Endodermal cell (in vitro differentiated cells): ENCODE results near the gene RNF224. TPM values are rescaled to one million over a fixed set of nuclear protein-coding genes. Genes with fewer than 3 reads are reported as not detected.
A peak's percentile ranks its signal among the peaks of the same experiment; 100 is the strongest.

Experiments used
- DNase-seq: peaks from one replicate; pipeline ENCODE4 v3.0.0-alpha.2; 2017
- H3K27ac ChIP-seq: 2 replicates; pipeline ENCODE4 v1.5.1; 2013; ENCODE audit warnings: mild to moderate bottlenecking, low read depth, low read length, moderate library complexity
- H3K27me3 ChIP-seq: 2 replicates; pipeline ENCODE4 v1.6.1; 2013; ENCODE audit warnings: mild to moderate bottlenecking, low read length, moderate library complexity; ENCODE audit not compliant: insufficient read depth, control insufficient read depth, poor library complexity, severe bottlenecking
- H3K36me3 ChIP-seq: 2 replicates; pipeline ENCODE4 v1.7.0; 2013; ENCODE audit warnings: mild to moderate bottlenecking, low read length, moderate library complexity; ENCODE audit not compliant: control insufficient read depth, insufficient read depth
- H3K4me1 ChIP-seq: one replicate; pipeline ENCODE4 v1.7.0; 2013; ENCODE audit warnings: low read length; ENCODE audit not compliant: control insufficient read depth, insufficient read depth
- H3K4me3 ChIP-seq: 2 replicates; pipeline ENCODE4 v1.5.1; 2013; ENCODE audit warnings: mild to moderate bottlenecking, low read length, moderate library complexity
- H3K9ac ChIP-seq: 2 replicates; pipeline ENCODE4 v1.6.1; 2013; ENCODE audit warnings: mild to moderate bottlenecking, low read length, moderate library complexity; ENCODE audit not compliant: poor library complexity, severe bottlenecking; ENCODE audit errors: extremely low read depth
- H3K9me3 ChIP-seq: 2 replicates; pipeline ENCODE4 v1.6.1; 2013; ENCODE audit warnings: mild to moderate bottlenecking, low read length, moderate library complexity; ENCODE audit not compliant: control insufficient read depth
- H3K27ac Mint-ChIP-seq: 2 replicates; pipeline ENCODE4 v1.8.0; 2020; ENCODE audit warnings: mixed read lengths
- H3K27me3 Mint-ChIP-seq: 2 replicates; pipeline ENCODE4 v1.8.0; 2021; ENCODE audit warnings: mild to moderate bottlenecking, mixed read lengths; ENCODE audit not compliant: insufficient read depth
- H3K36me3 Mint-ChIP-seq: 2 replicates; pipeline ENCODE4 v1.8.0; 2020; ENCODE audit warnings: low read depth, mixed read lengths
- H3K4me1 Mint-ChIP-seq: 2 replicates; pipeline ENCODE4 v1.8.0; 2020; ENCODE audit warnings: mixed read lengths
- H3K4me3 Mint-ChIP-seq: 2 replicates; pipeline ENCODE4 v1.8.0; 2020; ENCODE audit warnings: mild to moderate bottlenecking, moderate library complexity, mixed read lengths
- H3K9me3 Mint-ChIP-seq: 2 replicates; pipeline ENCODE4 v1.8.0; 2020; ENCODE audit warnings: mild to moderate bottlenecking, mixed read lengths
- CTCF ChIP-seq: fragments of 200-600 bp; sonication (generic); conservative IDR thresholded peaks from 2 replicates; pipeline ENCODE4 v1.5.0; 2021; ENCODE audit warnings: antibody characterized with exemption, mild to moderate bottlenecking
- WGBS, 2 experiments: methylation state at CpG; one replicate each; pipeline versions ENCODE4 v1.1.5 to v1.1.7; 2013; ENCODE audit warnings: missing lambda C conversion rate in 2 of 2, mixed read lengths in 1 of 2; ENCODE audit not compliant: insufficient coverage in 1 of 2, insufficient read length in 1 of 2; 5-methylcytosine and 5-hydroxymethylcytosine counted together
- total RNA-seq, 2 donors: library from RNA; stranded (reverse); fragmentation: NEBNext Ultra II Directional in 1 of 2; extraction: Animal tissue kit (Norgen Biotek cat#: 25700) in 1 of 2; gene quantifications; 2 replicates in 1 of 2; 3 replicates in 1 of 2; pipeline ENCODE4 v1.2.1, GENCODE V29; 2021

The RNF224 gene
- total RNA-seq, 2 donors from 2014 or later = 0.24 to 0.38 TPM

- Mint-ChIP-seq H3K4me1 (peaks cover 20% of the 10 kb centered on the region), H3K4me3 (no peak within 1 kb of the TSS), H3K9me3 (no peaks in the 10 kb centered on the region), H3K27me3 (peaks cover 4% of the 10 kb centered on the region), H3K27ac (no peak within 1 kb of the TSS), H3K36me3 (no peaks in the 10 kb centered on the region)
- no peak for TF ChIP-seq CTCF
- no peak within 1 kb of the TSS for H3K4me3 ChIP-seq
- no peaks in the 10 kb centered on the region for H3K9me3 ChIP-seq
- no peak for DNase-seq
- peaks cover 9% of the 10 kb centered on the region for H3K4me1 ChIP-seq
- H3K27me3 ChIP-seq = no peaks in the 10 kb centered on the region
- H3K27ac ChIP-seq = no peak within 1 kb of the TSS
- no peak within 1 kb of the TSS for H3K9ac ChIP-seq
- WGBS, 2 experiments = 73 to 88% methylated on average over 3 to 4 of the region's 4 CpGs
- H3K36me3 ChIP-seq = no peaks in the 10 kb centered on the region
Observed at GRCh38 chr9:137251194-137251461, 23.8 kb downstream of the RNF224 start, which contains the start of gene STPG3. Gene STPG3, plus strand, starts transcription at chr9:137251286. Its CDS starts 1 bp downstream, at chr9:137251287.

GRCh38 chr9:137251490-137252268, 24.4 kb downstream of the RNF224 start:
- peaks cover 4% of the 10 kb centered on the region for H3K27me3 Mint-ChIP-seq
- H3K9me3 Mint-ChIP-seq = no peaks in the 10 kb centered on the region
- Histone ChIP-seq H3K9me3 (no peaks in the 10 kb centered on the region), H3K9ac (no peak overlapping the region), H3K4me3 (no peak overlapping the region), H3K27me3 (no peaks in the 10 kb centered on the region), H3K36me3 (peaks cover 5% of the 10 kb centered on the region), H3K4me1 (peaks cover 15% of the 10 kb centered on the region), H3K27ac (no peak overlapping the region)
- WGBS, 2 experiments = 88 to 93% methylated on average over 10 to 22 of the region's 22 CpGs
- no peak for DNase-seq
- H3K27ac Mint-ChIP-seq = no peak overlapping the region
- H3K4me1 Mint-ChIP-seq = peaks cover 20% of the 10 kb centered on the region
- no peak overlapping the region for H3K4me3 Mint-ChIP-seq
- peaks cover 1% of the 10 kb centered on the region for H3K36me3 Mint-ChIP-seq
- TF ChIP-seq CTCF = no peak

- Histone ChIP-seq H3K4me1 (peaks cover 16% of the 10 kb centered on the region), H3K36me3 (peaks cover 9% of the 10 kb centered on the region), H3K27ac (no peak overlapping the region), H3K27me3 (no peaks in the 10 kb centered on the region), H3K4me3 (no peak overlapping the region), H3K9me3 (no peaks in the 10 kb centered on the region), H3K9ac (no peak overlapping the region)
- Mint-ChIP-seq H3K36me3 (peaks cover 6% of the 10 kb centered on the region), H3K27me3 (peaks cover 2% of the 10 kb centered on the region), H3K4me3 (no peak overlapping the region), H3K27ac (no peak overlapping the region), H3K9me3 (no peaks in the 10 kb centered on the region), H3K4me1 (peaks cover 17% of the 10 kb centered on the region)
- 82 to 87% methylated on average over 8 to 35 of the region's 35 CpGs for WGBS, 2 experiments
- TF ChIP-seq CTCF = no peak
- peak; percentile 85 for DNase-seq
Observed at GRCh38 chr9:137252555-137253506, 25.5 kb downstream of the RNF224 start.
